ENCODE results near the gene C11orf86.
A peak's percentile ranks its signal among the peaks of the same experiment; 100 is the strongest.

Gene C11orf86

GRCh38 chr11:66964495-66964894 is 10.6 kb upstream of the C11orf86 start:
- DNase-seq (ENCODE audit: insufficient read length, low spot score): no peak
- FAIRE-seq: no peak

- FAIRE-seq: no peak
- no peak for DNase-seq (ENCODE audit: insufficient read length, low spot score)
Observed at GRCh38 chr11:66966351-66966750, 8.8 kb upstream of the C11orf86 start.

DNA sequence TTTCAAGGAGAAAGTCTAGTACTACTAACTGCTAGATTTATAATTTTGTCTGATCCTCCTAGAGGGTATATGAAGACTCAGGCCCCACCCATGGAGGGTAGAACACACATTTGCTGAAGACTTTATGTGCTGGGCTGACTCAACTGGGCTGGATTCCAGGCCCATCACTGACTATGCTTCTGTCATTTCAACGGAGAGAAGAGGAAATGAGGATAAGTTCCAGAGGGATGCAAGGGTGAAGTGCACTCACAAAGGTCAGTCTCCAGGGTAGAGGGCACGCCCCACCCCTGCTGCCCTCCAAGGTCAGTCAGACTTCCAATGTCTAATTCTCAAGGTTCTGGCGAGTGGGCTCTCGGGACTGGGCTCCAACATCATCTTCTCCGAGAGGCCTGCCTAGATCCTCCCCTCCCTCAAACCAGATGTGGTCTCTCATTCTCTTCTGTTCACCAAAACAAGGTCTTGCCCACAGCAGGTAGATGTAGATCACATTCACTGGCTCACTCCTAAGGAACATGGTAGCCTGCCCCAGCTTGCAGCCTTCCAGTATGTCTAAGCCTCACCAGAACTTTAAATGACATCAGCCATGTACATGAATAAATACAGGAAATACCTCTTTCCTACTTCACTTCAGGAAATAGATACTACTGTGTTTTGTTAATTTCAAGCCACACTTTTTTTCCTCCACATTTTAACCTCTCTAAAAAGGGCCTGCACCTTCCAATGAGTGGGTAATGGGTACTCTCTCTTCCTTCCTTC is 7.3 kb upstream of the C11orf86 start:
- FAIRE-seq (no peak), DNase-seq (ENCODE audit: insufficient read length, low spot score) (no peak)

DNA sequence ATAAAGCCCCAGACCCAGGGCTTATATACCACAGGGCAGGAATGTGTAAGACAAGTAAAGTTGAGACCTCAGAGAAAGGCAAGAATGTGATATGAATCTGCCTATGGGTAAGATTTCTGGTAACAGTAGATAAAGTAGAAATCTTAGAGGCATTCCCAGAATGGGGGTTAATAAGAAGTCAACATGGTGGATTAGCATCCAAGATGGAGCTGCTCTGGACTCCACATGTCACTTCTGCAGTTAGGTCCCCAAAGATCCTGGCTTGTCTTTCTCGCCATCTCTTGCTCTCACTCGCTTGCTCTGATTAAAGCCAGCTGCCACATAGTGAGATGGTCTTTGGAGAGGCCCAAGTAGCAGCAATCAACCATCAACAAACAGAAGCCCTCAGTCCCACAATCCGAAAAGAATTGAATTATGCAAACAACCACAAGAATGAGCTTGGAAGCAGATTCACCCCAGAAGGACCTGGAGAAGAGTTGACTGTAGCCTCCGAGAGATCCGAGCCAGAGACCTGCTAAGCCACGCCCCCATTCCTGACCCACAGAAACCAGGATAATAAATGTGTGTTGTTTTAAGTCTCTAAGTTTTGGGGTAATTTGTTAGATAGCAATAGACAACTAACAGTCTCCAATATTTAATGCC is 5.4 kb upstream of the C11orf86 start:
- DNase-seq (ENCODE audit: insufficient read length, low spot score) (no peak), FAIRE-seq (no peak)

DNA sequence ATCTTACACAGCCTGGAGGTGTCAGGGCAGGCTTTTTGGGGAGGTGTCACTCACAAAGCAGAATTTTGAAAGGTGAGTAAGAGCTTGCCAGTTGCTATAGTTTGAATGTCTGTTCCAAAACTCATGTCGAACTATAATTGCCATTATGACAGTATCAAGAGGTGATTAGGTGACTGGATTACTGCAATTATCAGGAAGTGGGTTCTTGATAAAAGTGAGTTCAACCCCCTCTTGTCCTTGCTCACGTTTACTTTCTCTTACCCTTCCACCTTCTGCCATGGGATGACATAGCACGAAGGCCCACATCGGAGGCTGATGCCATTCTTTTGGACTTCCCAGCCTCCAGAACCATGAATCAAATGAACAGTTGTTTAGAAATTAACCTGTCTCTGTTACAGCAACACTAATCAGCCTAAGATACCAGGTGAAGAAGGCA is 4.7 kb upstream of the C11orf86 start:
- no peak for DNase-seq (ENCODE audit: insufficient read length, low spot score)
- no peak for FAIRE-seq

DNA sequence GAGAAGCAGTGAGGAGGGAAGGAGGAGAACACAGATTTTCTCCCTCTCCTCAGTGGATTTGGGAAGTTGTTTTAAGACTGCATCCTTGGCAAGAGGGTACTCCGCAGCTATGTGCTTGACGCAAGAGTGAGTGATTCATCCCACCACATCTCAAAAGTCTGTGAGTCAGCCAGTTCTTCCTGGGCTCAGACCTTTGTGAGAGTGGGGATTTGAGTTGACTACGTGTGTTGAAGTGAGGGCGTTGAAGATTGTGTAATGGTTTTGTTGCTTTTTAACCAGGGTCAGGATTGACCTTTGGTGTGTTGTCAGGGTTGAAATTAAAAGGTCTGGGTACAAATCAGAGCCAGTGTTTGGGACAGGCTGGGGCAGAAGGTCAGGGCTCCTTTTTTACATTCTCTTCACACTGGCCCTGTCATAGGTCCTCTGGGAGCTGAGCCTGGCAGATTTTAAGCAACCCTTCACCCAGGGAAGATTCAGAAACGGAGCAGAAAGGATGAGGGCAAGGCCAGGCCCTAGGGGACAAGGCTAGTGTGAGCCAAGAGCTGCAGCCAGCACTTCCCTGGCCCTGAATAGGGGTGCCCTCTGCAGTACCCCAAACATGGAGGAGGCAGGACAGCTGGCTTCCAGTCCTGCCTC is 4.2 kb upstream of the C11orf86 start:
- FAIRE-seq (peak; percentile 44), DNase-seq (ENCODE audit: insufficient read length, low spot score) (peak; percentile 93)

DNA sequence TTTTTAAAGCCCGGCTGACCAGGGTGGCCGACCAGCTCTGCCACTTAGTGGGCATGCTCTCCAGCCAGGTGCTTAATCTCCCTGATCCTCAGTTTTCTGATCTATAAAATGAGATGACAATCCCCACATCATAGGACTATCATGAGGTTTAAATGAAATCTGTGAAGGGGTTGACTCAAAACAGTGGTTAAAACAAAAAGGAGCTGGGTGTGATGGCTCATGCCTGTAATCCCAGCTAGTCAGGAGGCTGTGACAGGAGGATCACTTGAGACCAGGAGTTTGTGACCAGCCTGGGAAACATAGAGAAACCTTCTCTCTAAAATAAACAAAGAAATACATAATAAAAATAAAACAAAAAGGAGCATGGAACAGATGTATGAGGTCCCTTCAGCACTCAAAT is 3.6 kb upstream of the C11orf86 start:
- no peak for DNase-seq (ENCODE audit: insufficient read length, low spot score)
- no peak for FAIRE-seq

- FAIRE-seq: no peak
Observed at GRCh38 chr11:66973956-66974580, 1.0 kb upstream of the C11orf86 start.

GRCh38 chr11:66975405-66976027 is 412 bp downstream of the C11orf86 start:
- FAIRE-seq: no peak

More at GRCh38 chr11:66973956-66974580, 1.0 kb upstream of the C11orf86 start:
- no peak for DNase-seq (ENCODE audit: insufficient read length, low spot score)

GRCh38 chr11:66976028-66976467 is 944 bp downstream of the C11orf86 start:
- DNase-seq (ENCODE audit: insufficient read length, low spot score): no peak
- no peak for FAIRE-seq

More at GRCh38 chr11:66975405-66976027, 412 bp downstream of the C11orf86 start:
- no peak for DNase-seq (ENCODE audit: insufficient read length, low spot score)

DNA sequence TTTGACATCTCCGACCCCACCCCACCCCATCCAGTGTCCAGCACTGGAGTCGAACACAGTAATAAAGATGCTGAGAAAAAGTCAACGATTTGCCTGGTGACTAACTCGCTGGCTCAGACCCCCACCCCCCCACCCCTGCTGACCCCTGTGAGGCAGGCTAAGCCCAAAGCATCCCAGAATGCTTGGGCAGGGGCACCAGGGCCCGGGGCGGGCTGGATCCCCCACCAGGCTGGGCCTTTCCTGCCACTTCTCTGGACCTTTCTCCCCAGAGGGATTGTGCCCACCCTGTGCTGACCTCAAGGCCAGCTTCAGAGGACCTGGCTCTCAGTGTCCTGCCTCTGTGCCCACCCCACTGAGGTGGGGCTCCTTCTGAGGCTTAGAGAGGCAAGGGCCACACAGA is 1.8 kb downstream of the C11orf86 start:
- DNase-seq (ENCODE audit: insufficient read length, low spot score) (no peak), FAIRE-seq (no peak)

GRCh38 chr11:66978229-66978628 is 3.1 kb downstream of the C11orf86 start:
- DNase-seq (ENCODE audit: insufficient read length, low spot score) (no peak), FAIRE-seq (no peak)

GRCh38 chr11:66978717-66979116 is 3.6 kb downstream of the C11orf86 start:
- DNase-seq (ENCODE audit: insufficient read length, low spot score) (no peak), FAIRE-seq (no peak)

- no peak for FAIRE-seq
Observed at GRCh38 chr11:66979336-66979980, 4.4 kb downstream of the C11orf86 start.

GRCh38 chr11:66981976-66982578 is 7.0 kb downstream of the C11orf86 start:
- DNase-seq (ENCODE audit: insufficient read length, low spot score) (peak; percentile 78), FAIRE-seq (peak; percentile 52)

More at GRCh38 chr11:66979336-66979980, 4.4 kb downstream of the C11orf86 start:
- no peak for DNase-seq (ENCODE audit: insufficient read length, low spot score)

GRCh38 chr11:66983275-66983924 is 8.3 kb downstream of the C11orf86 start:
- FAIRE-seq: no peak
- DNase-seq (ENCODE audit: insufficient read length, low spot score): no peak

- FAIRE-seq: no peak
- no peak for DNase-seq (ENCODE audit: insufficient read length, low spot score)
Observed at GRCh38 chr11:66985508-66986177, 10.5 kb downstream of the C11orf86 start.

- no peak for FAIRE-seq
Observed at GRCh38 chr11:66986178-66986545, 11.1 kb downstream of the C11orf86 start.

DNA sequence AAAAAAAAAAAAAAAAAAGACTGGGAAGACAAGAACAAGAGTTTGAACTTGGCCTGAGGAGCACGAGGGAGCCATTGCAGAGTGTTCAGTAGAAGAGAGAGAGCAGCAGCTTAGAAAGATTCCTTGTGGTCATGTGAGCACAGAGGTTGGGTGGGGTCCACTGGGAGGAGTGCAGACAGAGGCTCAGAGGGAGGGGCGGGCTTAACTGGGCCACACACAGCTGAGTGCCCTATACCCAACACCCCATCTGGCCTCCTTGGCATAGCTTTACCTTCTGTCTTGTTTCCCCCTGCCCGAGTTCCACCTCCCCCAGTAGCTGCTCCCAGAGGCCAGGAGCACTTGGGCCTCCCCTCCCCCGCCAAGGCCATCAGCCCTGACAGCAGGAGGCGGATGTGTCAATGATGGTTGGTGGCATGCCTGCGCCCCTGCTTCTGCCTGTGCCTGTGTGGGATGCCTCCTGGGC is 12.1 kb downstream of the C11orf86 start:
- FAIRE-seq (no peak), DNase-seq (ENCODE audit: insufficient read length, low spot score) (no peak)

More at GRCh38 chr11:66986178-66986545, 11.1 kb downstream of the C11orf86 start:
- no peak for DNase-seq (ENCODE audit: insufficient read length, low spot score)

Measured in HTR-8/SVneo (cell line).